IMR-90 (cell line): Measurements from ENCODE around the gene SRPK2.

Experiments used
- BHLHE40 ChIP-seq: fragments of 150-350 bp; IDR thresholded peaks from 2 replicates; pipeline ENCODE4 v1.6.1; 2016; ENCODE audit warnings: mild to moderate bottlenecking, low read depth, low read length
- CEBPB ChIP-seq: IDR thresholded peaks from 2 replicates; pipeline ENCODE4 v1.6.1; 2012; ENCODE audit warnings: low read depth, low read length, improper control_type of control experiment
- CHD1 ChIP-seq: IDR thresholded peaks from 2 replicates; pipeline ENCODE4 v1.6.1; 2012; ENCODE audit warnings: low read depth, low read length, improper control_type of control experiment
- MXI1 ChIP-seq: IDR thresholded peaks from 2 replicates; pipeline ENCODE4 v1.6.1; 2012; ENCODE audit warnings: low read depth, mild to moderate bottlenecking, low read length, moderate library complexity, borderline replicate concordance
- POLR2A ChIP-seq: IDR thresholded peaks from 2 replicates; pipeline ENCODE4 v1.6.1; 2012; ENCODE audit warnings: mild to moderate bottlenecking, low read depth, low read length
- RAD21 ChIP-seq: IDR thresholded peaks from 2 replicates; pipeline ENCODE4 v1.6.1; 2012; ENCODE audit warnings: low read length, improper control_type of control experiment
- RCOR1 ChIP-seq: IDR thresholded peaks from 2 replicates; pipeline ENCODE4 v1.6.1; 2012; ENCODE audit warnings: mild to moderate bottlenecking, low read length, improper control_type of control experiment; ENCODE audit not compliant: insufficient replicate concordance
- SMC3 ChIP-seq: fragments of 150-350 bp; IDR thresholded peaks from 2 replicates; pipeline ENCODE4 v1.6.1; 2016; ENCODE audit warnings: low read depth, mild to moderate bottlenecking, antibody characterized with exemption, low read length, moderate library complexity
- TF ChIP-seq, protein P1 (sequence below): conservative IDR thresholded peaks from 2 replicates; pipeline ENCODE4 v1.5.1; 2012; ENCODE audit warnings: mild to moderate bottlenecking, low read depth, low read length, improper control_type of control experiment
- TF ChIP-seq, protein P2 (sequence below): fragments of 150-350 bp; IDR thresholded peaks from 2 replicates; pipeline ENCODE4 v1.6.1; 2016; ENCODE audit warnings: low read depth, mild to moderate bottlenecking, low read length, moderate library complexity, borderline replicate concordance

DNA sequence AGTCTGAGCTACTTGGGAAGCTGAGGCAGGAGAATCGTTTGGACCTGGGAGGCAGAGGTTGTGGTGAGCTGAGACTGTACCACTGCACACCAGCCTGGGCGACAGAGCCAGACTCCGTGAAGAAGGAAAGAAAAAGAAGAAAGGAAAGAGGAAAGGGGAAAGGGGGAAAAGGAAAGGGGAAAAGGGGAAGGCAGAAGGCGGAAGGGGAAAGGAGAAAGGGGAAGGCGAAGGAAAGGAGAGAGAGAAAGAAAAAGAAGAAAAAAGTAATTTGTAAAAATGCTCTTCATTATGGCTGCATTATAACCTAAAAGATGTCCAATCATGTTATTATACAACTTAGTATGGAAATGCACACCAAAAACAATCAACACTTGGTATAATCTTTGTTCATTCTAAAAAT is 110.2 kb downstream of the SRPK2 start:
- TF ChIP-seq POLR2A (no peak), SMC3 (no peak), MXI1 (no peak), CEBPB (no peak), BHLHE40 (no peak), CHD1 (no peak), RCOR1 (no peak), RAD21 (no peak)
- TF ChIP-seq, protein P1, sequence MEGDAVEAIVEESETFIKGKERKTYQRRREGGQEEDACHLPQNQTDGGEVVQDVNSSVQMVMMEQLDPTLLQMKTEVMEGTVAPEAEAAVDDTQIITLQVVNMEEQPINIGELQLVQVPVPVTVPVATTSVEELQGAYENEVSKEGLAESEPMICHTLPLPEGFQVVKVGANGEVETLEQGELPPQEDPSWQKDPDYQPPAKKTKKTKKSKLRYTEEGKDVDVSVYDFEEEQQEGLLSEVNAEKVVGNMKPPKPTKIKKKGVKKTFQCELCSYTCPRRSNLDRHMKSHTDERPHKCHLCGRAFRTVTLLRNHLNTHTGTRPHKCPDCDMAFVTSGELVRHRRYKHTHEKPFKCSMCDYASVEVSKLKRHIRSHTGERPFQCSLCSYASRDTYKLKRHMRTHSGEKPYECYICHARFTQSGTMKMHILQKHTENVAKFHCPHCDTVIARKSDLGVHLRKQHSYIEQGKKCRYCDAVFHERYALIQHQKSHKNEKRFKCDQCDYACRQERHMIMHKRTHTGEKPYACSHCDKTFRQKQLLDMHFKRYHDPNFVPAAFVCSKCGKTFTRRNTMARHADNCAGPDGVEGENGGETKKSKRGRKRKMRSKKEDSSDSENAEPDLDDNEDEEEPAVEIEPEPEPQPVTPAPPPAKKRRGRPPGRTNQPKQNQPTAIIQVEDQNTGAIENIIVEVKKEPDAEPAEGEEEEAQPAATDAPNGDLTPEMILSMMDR, result no peak
- TF ChIP-seq, protein P2, sequence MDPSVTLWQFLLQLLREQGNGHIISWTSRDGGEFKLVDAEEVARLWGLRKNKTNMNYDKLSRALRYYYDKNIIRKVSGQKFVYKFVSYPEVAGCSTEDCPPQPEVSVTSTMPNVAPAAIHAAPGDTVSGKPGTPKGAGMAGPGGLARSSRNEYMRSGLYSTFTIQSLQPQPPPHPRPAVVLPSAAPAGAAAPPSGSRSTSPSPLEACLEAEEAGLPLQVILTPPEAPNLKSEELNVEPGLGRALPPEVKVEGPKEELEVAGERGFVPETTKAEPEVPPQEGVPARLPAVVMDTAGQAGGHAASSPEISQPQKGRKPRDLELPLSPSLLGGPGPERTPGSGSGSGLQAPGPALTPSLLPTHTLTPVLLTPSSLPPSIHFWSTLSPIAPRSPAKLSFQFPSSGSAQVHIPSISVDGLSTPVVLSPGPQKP, result no peak
